Adrenal gland (tissue), 19 donors: ENCODE measurements around the gene TNFRSF14. TPM values are rescaled to one million over a fixed set of nuclear protein-coding genes. Genes with fewer than 3 reads are reported as not detected.
A peak's percentile ranks its signal among the peaks of the same experiment; 100 is the strongest.

Source experiments
- DNase-seq, 7 donors: peaks; one replicate each; pipeline ENCODE4 v3.0.0-alpha.2; 2019 to 2020
- H3K27ac ChIP-seq, 5 donors: fragments of 200-600 bp; sonication (generic) in 4 of 5; 1 replicate in 3 of 5; 2 replicates in 2 of 5; pipeline versions ENCODE4 v1.5.1 to v1.8.0; 2016 to 2020; ENCODE audit warnings: mild to moderate bottlenecking in 1 of 5
- H3K27me3 ChIP-seq: fragments of 200-600 bp; 2 replicates; pipeline ENCODE4 v1.8.0; 2021
- H3K36me3 ChIP-seq, 2 donors: fragments of 200-600 bp; replicated peaks in 1 of 2; 1 replicate in 1 of 2; 2 replicates in 1 of 2; pipeline versions ENCODE4 v1.5.1 to v1.8.0; 2018 to 2022
- H3K4me1 ChIP-seq, 2 donors: fragments of 200-600 bp; replicated peaks in 1 of 2; 1 replicate in 1 of 2; 2 replicates in 1 of 2; pipeline versions ENCODE4 v1.5.1 to v1.8.0; 2018 to 2021
- H3K4me3 ChIP-seq, 4 donors: fragments of 200-600 bp; sonication (generic) in 3 of 4; one replicate each; pipeline ENCODE4 v1.5.1; 2016 to 2018
- H3K9me3 ChIP-seq, 3 donors: fragments of 200-600 bp; sonication (generic) in 1 of 3; replicated peaks in 1 of 3; 1 replicate in 2 of 3; 2 replicates in 1 of 3; pipeline versions ENCODE4 v1.5.1 to v1.8.0; 2016 to 2021
- POLR2A ChIP-seq, 2 donors: fragments of 450-650 bp; IDR thresholded peaks; one replicate each; pipeline ENCODE4 v1.6.1; 2017; ENCODE audit warnings: antibody characterized with exemption in 2 of 2, mild to moderate bottlenecking in 2 of 2, moderate library complexity in 1 of 2
- WGBS, 4 donors: extraction: QIAGEN DNeasy Blood & Tissue Kit in 2 of 4; methylation state at CpG; one replicate each; pipeline versions ENCODE4 v1.1.5 to v1.1.7; 2013 to 2017; 5-methylcytosine and 5-hydroxymethylcytosine counted together
- intact Hi-C, 2 donors: fragments of 100-400 bp; cut with DNase I; formaldehyde crosslinking; loops; one replicate each; pipeline versions ENCODE4 v1.14.1 to v1.15.0; 2022 to 2023
- long read RNA-seq, 10 donors: library from polyadenylated mRNA in 3 of 10; unstranded in 2 of 10; stranded (forward) in 1 of 10; transcript quantifications; one replicate each; pipeline ENCODE4 v2.0.0 and lab custom pipeline, GENCODE V29; 2021 to 2026
- polyA plus RNA-seq, 3 donors: library from polyadenylated mRNA; stranded (reverse); fragments of 200-250 nt in 2 of 3; fragments of 350-450 nt in 1 of 3; fragmentation: Illumina TruSeq in 1 of 3; extraction: RNeasy Lipid Tissue Mini Kit (QIAGEN cat#74804) in 1 of 3; gene quantifications; one replicate each; pipeline ENCODE4 v1.2.3, GENCODE V29; 2013 to 2014
- total RNA-seq, 9 donors: library from RNA; depleted of rRNA in 4 of 9; stranded (reverse); fragments of >200 nt in 4 of 9; fragments of 120-200 nt in 1 of 9; fragmentation: NEBNext Ultra II Directional in 1 of 9; extraction: Animal tissue kit (Norgen Biotek cat#: 25700) in 1 of 9; gene quantifications; one replicate each; pipeline versions ENCODE4 v1.1.0 to v1.2.4, GENCODE V29; 2013 to 2023
- TF ChIP-seq, protein P1 (sequence below), 6 experiments: fragments of 450-650 bp in 4 of 6; fragments of 200-600 bp in 2 of 6; sonication (generic) in 1 of 6; IDR thresholded peaks; 1 replicate in 5 of 6; 2 replicates in 1 of 6; pipeline versions ENCODE4 v1.5.1 to v1.8.0; 2016 to 2021; ENCODE audit warnings: antibody characterized with exemption in 6 of 6, mild to moderate bottlenecking in 2 of 6, moderate library complexity in 1 of 6
- donor health status: healthy with polysubstance abuse.
- donor health status: Bipolar disorder and iron deficiency.
- donor health status: DM: yes; HTN: yes; CAD: no.
- donor health status: DM: no; HTN: no; CAD: no.
- donor health status: DM: no; HTN: no; CAD: no.
- donor health status: DM: yes; HTN: yes; CAD: no.

TNFRSF14 gene
- total RNA-seq (100 to 1,000 TPM in 6 of 9 donors, 10 to 100 TPM in 2, 1 to 10 TPM in 1; 7.0 to 127 (median 115) TPM), polyA plus RNA-seq (100 to 1,000 TPM in 2 of 3 donors, 10 to 100 TPM in 1; 11.6 to 554 (median 238) TPM)
- long read RNA-seq, donor 1, partial matches to known transcripts: 0 of 2 reads
- long read RNA-seq, donor 1, other reads (novel, unspliced or antisense): 0 of 2 reads
- long read RNA-seq, donor 2: 0 reads
- long read RNA-seq, donor 3: 0 reads
- long read RNA-seq, donor 4, transcript TNFRSF14-201 (8 exons, 1,707 nt): major isoform, 39 of 83 reads
- long read RNA-seq, donor 4, partial matches to known transcripts: 4 of 83 reads
- long read RNA-seq, donor 4, other reads (novel, unspliced or antisense): 38 of 83 reads
- long read RNA-seq, donor 5, transcript TNFRSF14-201 (8 exons, 1,707 nt): major isoform, 90 of 186 reads
- long read RNA-seq, donor 5, partial matches to known transcripts: 12 of 186 reads
- long read RNA-seq, donor 5, other reads (novel, unspliced or antisense): 84 of 186 reads
- long read RNA-seq, donor 6, transcript TNFRSF14-201 (8 exons, 1,707 nt): major isoform, 34 of 80 reads
- long read RNA-seq, donor 6, partial matches to known transcripts: 11 of 80 reads
- long read RNA-seq, donor 6, other reads (novel, unspliced or antisense): 35 of 80 reads
- long read RNA-seq, donor 7: 0 reads
- long read RNA-seq, donor 8, partial matches to known transcripts: 0 of 2 reads
- long read RNA-seq, donor 8, other reads (novel, unspliced or antisense): 0 of 2 reads
- long read RNA-seq, donor 9: 0 reads
- long read RNA-seq, donor 10, partial matches to known transcripts: 0 of 3 reads
- long read RNA-seq, donor 10, other reads (novel, unspliced or antisense): 0 of 3 reads

DNA sequence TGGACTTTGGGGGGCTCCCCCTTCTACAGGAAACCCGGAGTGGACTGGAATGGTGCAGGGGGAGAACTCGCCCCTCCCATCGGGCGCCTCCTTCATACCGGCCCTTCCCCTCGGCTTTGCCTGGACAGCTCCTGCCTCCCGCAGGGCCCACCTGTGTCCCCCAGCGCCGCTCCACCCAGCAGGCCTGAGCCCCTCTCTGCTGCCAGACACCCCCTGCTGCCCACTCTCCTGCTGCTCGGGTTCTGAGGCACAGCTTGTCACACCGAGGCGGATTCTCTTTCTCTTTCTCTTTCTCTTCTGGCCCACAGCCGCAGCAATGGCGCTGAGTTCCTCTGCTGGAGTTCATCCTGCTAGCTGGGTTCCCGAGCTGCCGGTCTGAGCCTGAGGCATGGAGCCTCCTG lies at the start of gene TNFRSF14:
Gene TNFRSF14, plus strand, starts transcription at position 95 of the 401 bp plus-strand sequence. Its CDS starts 294 bp downstream, at position 389.
- peak in 1 of 2 donors; percentile 23 for TF ChIP-seq POLR2A (IDR thresholded peaks at IDR 0.05)
- TF ChIP-seq, protein P1, sequence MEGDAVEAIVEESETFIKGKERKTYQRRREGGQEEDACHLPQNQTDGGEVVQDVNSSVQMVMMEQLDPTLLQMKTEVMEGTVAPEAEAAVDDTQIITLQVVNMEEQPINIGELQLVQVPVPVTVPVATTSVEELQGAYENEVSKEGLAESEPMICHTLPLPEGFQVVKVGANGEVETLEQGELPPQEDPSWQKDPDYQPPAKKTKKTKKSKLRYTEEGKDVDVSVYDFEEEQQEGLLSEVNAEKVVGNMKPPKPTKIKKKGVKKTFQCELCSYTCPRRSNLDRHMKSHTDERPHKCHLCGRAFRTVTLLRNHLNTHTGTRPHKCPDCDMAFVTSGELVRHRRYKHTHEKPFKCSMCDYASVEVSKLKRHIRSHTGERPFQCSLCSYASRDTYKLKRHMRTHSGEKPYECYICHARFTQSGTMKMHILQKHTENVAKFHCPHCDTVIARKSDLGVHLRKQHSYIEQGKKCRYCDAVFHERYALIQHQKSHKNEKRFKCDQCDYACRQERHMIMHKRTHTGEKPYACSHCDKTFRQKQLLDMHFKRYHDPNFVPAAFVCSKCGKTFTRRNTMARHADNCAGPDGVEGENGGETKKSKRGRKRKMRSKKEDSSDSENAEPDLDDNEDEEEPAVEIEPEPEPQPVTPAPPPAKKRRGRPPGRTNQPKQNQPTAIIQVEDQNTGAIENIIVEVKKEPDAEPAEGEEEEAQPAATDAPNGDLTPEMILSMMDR (IDR thresholded peaks at IDR 0.05): peak in 2 of 6 experiments; percentile 14 to 18
- no peaks in the 10 kb centered on the region for H3K9me3 ChIP-seq
- peak in 6 of 7 donors; percentile 55 to 84 (median 60) for DNase-seq
- peak within 1 kb of the TSS; percentile 69 to 95 (median 75) for H3K27ac ChIP-seq
- H3K4me3 ChIP-seq: peak within 1 kb of the TSS; percentile 17 to 80 (median 55)
- WGBS, 4 donors: 6 to 12% (median 7%) methylated on average over 16 of the region's 16 CpGs
- H3K27me3 ChIP-seq: no peaks in the 10 kb centered on the region
- peaks cover 15 to 30% of the 10 kb centered on the region in 2 donors for H3K4me1 ChIP-seq
- intact Hi-C loops: no loop called here
- H3K36me3 ChIP-seq: peaks cover 0 to 23% of the 10 kb centered on the region in 2 donors

GRCh38 chr1:2506901-2507565 lies 49.1 kb upstream of the TNFRSF14 start:
- H3K4me3 ChIP-seq: no peak overlapping the region
- TF ChIP-seq, protein P1 (IDR thresholded peaks at IDR 0.05): no peak
- no peak for TF ChIP-seq POLR2A (IDR thresholded peaks at IDR 0.05)
- DNase-seq: no peak
- intact Hi-C loops: no loop called here
- H3K36me3 ChIP-seq: peaks cover 0 to 42% of the 10 kb centered on the region in 2 donors
- 42 to 75% (median 63%) methylated on average over 6 to 15 of the region's 15 CpGs for WGBS, 4 donors
- no peaks in the 10 kb centered on the region for H3K4me1 ChIP-seq
- H3K27ac ChIP-seq: no peak overlapping the region
- H3K27me3 ChIP-seq: peaks cover 3% of the 10 kb centered on the region
- H3K9me3 ChIP-seq: no peaks in the 10 kb centered on the region

- intact Hi-C loops: no loop called here
- peaks cover 0 to 49% of the 10 kb centered on the region in 2 donors for H3K36me3 ChIP-seq
These were observed 48.4 kb upstream of the TNFRSF14 start for GRCh38 chr1:2507744-2508155.

More at GRCh38 chr1:2507744-2508155, 48.4 kb upstream of the TNFRSF14 start:
- WGBS, 4 donors: 87 to 100% (median 91%) methylated on average over 1 to 6 of the region's 6 CpGs; no CpG with 5 or more reads in 1 of the 4 donors
- DNase-seq: no peak
- no peak overlapping the region for H3K27ac ChIP-seq
- TF ChIP-seq, protein P1 (IDR thresholded peaks at IDR 0.05): no peak
- no peak for TF ChIP-seq POLR2A (IDR thresholded peaks at IDR 0.05)
- H3K27me3 ChIP-seq: no peaks in the 10 kb centered on the region
- no peaks in the 10 kb centered on the region for H3K9me3 ChIP-seq
- no peaks in the 10 kb centered on the region for H3K4me1 ChIP-seq
- no peak overlapping the region for H3K4me3 ChIP-seq
